ENCODE data around the gene KIF16B.

Gene KIF16B

GRCh38 chr20:16417001-16417400, 156.2 kb downstream of the KIF16B start:
- no peak overlapping the region for H3K27ac ChIP-seq
- TF ChIP-seq, protein P1, sequence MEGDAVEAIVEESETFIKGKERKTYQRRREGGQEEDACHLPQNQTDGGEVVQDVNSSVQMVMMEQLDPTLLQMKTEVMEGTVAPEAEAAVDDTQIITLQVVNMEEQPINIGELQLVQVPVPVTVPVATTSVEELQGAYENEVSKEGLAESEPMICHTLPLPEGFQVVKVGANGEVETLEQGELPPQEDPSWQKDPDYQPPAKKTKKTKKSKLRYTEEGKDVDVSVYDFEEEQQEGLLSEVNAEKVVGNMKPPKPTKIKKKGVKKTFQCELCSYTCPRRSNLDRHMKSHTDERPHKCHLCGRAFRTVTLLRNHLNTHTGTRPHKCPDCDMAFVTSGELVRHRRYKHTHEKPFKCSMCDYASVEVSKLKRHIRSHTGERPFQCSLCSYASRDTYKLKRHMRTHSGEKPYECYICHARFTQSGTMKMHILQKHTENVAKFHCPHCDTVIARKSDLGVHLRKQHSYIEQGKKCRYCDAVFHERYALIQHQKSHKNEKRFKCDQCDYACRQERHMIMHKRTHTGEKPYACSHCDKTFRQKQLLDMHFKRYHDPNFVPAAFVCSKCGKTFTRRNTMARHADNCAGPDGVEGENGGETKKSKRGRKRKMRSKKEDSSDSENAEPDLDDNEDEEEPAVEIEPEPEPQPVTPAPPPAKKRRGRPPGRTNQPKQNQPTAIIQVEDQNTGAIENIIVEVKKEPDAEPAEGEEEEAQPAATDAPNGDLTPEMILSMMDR (conservative IDR thresholded peaks at IDR 0.05), result no peak

DNA sequence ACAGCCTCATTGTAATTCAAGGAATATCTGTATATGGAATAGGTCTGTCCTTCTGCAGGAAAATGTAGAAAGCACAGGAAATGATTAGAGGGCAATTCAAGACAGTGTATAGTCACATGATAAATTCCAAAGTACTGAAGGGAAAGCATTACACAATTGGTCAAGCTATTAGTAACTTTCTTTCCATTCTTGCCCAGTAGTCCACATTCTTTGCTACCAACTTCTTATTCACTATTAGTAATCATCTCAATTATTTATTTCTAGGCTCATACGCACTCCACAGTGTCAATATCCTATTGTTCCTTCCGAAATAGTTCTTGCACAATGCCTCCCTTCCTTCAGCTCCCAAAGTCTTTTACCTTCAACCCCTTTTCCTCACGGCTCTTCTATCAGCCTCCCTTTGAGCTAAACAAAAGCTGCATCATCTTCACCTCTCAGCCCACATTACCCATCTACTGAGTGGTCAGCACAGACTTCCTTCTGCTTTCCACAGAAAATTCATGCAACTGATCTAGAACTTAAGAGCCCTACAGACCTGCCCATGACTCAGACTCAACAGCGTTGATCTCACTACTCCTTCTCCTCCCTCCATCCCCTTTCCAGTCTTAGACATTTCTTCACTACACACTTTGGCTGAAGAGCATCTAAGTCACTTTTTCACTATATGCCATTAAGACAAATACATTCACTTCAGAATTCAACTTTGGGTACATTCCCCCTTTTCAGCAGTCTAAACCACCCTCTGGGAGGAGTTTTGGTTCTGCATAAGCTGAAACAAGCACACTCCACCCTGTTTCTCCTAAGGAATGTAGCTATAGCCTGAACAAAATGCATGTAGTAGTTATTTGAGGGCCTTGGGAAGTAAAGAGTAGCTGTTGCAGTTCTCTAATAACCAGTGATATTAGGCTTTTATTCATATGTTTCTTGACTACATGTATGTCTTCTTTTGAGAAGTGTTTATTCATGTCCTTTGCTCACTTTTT, 157.9 kb downstream of the KIF16B start:
- TF ChIP-seq, protein P1 (conservative IDR thresholded peaks at IDR 0.05), result no peak
- no peak overlapping the region for H3K27ac ChIP-seq

DNA sequence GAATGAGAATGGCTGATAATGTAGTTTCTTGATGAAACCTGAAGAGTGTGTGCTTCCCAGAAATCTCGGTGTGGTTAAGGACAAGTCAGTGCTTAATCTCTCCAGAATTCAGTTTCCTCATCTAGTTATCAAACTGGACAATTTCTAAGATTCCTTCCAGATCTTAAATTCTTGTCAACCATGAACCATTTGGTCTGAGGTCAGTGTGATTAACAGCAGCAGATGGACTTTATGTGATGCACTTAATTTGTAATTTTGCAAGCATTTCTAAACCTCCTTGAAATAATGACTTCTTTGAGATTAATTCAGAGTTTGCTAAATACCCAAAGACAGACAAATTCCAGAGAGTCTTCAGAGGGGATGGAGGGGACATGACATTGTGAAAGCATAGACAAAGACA, 160.3 kb downstream of the KIF16B start:
- H3K27ac ChIP-seq, result no peak overlapping the region
- TF ChIP-seq, protein P1 (conservative IDR thresholded peaks at IDR 0.05), result no peak

GRCh38 chr20:16411361-16411760, 161.9 kb downstream of the KIF16B start:
- H3K27ac ChIP-seq, result no peak overlapping the region

GRCh38 chr20:16410626-16411025, 162.6 kb downstream of the KIF16B start:
- TF ChIP-seq, protein P1 (conservative IDR thresholded peaks at IDR 0.05), result no peak

More at GRCh38 chr20:16411361-16411760, 161.9 kb downstream of the KIF16B start:
- TF ChIP-seq, protein P1 (conservative IDR thresholded peaks at IDR 0.05), result no peak

GRCh38 chr20:16408981-16409380, 164.3 kb downstream of the KIF16B start:
- TF ChIP-seq, protein P1 (conservative IDR thresholded peaks at IDR 0.05), result no peak
- H3K27ac ChIP-seq, result no peak overlapping the region

More at GRCh38 chr20:16410626-16411025, 162.6 kb downstream of the KIF16B start:
- no peak overlapping the region for H3K27ac ChIP-seq

GRCh38 chr20:16407251-16408067, 165.8 kb downstream of the KIF16B start:
- H3K27ac ChIP-seq, result no peak overlapping the region
- TF ChIP-seq, protein P1 (conservative IDR thresholded peaks at IDR 0.05), result no peak
